ENCODE data around the gene SCRN2. TPM values are rescaled to one million over a fixed set of nuclear protein-coding genes. Genes with fewer than 3 reads are reported as not detected.
A peak's percentile ranks its signal among the peaks of the same experiment; 100 is the strongest.

Gene SCRN2
- 10 to 100 TPM; 48.7 to 82.3 (median 56.0) TPM for polyA plus RNA-seq (ENCODE audit: insufficient read length in 4 of 4)

DNA sequence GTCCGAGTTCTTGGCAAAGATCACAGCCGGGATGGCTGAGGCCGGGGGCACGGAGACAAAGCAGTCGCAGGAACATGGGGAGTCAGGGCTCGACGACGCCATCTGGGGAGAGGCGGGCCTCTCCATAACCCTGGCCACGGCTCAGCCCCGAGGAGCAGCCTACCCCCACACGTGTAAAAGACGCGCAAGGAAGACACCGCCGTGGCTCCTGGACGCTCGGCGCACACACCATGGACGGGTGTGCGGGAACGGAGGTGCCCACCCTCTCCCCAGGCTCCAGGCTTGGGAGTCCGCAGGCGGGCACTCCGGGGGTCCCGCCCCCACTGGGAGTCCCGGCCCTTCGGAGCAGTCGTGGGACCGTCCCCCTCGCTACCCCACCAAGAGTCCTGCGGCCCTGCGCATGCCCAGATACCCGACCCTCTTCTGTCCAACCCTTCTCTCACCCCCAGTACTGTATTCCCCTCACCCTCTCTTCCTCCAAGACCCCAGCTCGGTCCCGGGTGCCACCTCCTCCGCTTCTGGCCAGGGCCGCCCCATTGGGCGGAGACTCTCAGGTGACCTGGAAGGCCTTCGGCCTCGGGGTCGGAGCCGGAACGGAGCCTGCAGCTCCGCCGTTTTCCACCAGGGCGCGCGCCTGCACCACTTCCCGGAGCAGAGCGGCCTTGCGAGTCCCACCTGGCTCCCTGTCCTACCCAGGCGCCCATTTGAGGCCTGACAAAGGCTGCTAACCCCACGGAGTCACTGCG is at the start of gene SCRN2:
Gene SCRN2, minus strand, starts transcription at position 532 of the 746 bp plus-strand sequence. Its CDS starts 430 bp downstream, at position 102.
- DNase-seq (ENCODE audit: low read depth in 4 of 4, low spot score in 2 of 4): peak in 3 of 4 donors; percentile 79 to 85 (median 79)

DNA sequence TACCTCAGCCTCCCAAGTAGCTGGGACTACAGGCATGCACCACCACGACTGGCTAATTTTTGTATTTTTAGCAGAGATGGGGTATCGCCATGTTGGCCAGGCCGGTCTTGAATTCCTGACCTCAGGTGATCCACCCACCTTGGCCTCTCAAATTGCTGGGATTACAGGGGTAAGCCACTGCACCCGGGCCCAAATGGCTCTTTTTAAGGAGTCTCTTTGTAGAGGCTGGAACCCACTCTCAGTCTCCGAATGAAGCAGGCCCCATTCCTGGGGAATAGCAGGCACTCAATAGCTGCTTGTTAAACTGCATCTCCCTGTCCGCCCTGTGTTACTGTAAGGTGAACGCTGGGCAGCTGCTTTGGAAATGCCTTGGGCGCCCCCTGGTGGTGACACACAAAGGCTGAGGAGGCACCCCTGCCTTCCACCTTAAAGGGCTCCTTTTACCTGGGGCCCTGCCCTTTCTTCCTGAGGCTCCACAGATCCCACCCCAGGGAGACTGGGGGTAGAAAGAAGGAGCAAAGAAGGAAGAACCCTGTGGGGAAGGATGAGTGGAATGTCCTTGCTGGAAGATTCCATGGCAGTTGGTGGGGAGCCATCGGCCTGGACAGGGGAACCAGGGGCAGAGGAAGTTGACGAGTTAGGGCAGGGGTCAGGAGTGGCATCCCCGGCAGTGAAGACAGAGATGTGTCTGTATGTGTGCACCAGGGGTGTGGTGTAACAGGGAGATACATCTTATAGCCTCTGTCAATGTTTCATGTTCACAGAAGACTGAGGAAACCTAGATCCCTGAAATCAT is 48.9 kb upstream of the SCRN2 start:
- DNase-seq (ENCODE audit: low read depth in 4 of 4, low spot score in 2 of 4): no peak

DNA sequence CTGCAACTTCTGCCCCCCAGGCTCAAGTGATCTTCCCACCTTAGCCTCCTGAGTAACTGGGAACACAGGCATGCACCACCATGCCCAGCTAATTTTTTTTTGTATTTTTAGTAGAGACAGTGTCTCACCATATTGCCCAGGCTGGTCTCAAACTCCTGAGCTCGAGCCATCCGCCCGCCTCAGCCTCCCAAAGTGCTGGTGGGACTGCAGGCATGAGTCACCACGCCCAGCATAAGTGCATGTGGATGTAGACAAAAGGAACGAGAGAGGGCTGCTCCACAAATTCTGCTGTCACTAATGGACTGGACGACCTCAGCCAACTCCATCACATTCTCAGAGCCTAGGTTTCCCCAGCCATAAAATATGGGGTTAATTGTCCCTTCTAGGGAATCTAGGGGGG is 47.2 kb upstream of the SCRN2 start:
- DNase-seq (ENCODE audit: low read depth in 4 of 4, low spot score in 2 of 4): no peak

DNA sequence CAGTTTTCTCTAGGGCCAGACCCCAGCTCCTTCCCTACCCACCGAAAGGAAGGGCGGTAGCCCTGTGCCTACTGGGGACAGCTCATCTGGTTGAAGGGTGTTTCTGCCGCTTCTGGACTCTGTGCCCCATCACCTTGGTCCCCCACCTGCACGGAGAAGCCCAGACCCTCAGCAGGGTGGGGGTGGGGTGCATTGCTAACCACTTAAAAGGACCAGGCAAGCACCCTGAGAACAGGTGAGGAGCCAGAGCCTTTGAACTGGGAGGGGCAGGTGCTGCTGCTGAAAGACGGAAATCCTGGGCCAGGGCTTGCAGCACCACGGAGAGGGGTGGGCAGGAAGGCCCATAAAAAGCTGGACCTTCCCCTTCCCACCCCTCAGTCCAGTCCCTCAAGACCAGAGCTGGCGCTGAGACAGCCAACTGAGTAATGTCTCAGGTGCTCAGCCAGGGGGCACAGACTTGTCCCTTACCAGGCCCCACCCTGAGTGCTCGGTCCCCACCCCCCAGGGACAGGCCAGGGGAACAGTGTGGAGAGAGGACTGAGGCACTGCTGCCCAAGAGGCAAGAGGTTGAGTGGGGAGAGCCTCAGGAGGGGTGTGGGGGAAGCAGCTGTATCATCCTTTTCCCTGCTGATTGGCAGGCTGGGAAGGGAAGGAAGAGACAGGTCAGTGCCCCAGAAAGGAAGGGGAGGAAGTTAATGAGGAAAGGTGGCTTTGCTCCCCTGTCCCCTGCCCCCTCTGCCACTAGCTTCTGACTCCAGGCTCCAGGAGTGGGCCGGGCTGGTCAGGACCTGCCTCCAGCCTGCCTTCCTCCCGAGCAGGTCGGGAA is 44.0 kb upstream of the SCRN2 start:
- DNase-seq (ENCODE audit: low read depth in 4 of 4, low spot score in 2 of 4): no peak

DNA sequence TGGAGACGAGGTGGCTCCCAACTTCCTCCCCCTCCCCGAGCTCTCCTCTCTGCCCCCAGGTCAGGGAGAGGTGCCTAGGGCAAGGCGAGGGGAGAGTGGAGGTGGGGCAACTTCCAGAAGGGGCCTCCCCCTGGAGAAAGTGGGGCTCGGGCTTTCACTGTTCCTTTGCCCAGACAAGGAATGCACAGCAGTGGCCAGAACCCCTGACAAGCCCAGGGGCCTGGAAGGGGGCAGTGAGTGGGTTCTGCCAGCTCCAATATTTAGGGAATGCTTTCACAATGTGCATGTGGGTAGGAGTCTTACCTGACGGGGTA is 43.3 kb upstream of the SCRN2 start:
- DNase-seq (ENCODE audit: low read depth in 4 of 4, low spot score in 2 of 4): no peak

DNA sequence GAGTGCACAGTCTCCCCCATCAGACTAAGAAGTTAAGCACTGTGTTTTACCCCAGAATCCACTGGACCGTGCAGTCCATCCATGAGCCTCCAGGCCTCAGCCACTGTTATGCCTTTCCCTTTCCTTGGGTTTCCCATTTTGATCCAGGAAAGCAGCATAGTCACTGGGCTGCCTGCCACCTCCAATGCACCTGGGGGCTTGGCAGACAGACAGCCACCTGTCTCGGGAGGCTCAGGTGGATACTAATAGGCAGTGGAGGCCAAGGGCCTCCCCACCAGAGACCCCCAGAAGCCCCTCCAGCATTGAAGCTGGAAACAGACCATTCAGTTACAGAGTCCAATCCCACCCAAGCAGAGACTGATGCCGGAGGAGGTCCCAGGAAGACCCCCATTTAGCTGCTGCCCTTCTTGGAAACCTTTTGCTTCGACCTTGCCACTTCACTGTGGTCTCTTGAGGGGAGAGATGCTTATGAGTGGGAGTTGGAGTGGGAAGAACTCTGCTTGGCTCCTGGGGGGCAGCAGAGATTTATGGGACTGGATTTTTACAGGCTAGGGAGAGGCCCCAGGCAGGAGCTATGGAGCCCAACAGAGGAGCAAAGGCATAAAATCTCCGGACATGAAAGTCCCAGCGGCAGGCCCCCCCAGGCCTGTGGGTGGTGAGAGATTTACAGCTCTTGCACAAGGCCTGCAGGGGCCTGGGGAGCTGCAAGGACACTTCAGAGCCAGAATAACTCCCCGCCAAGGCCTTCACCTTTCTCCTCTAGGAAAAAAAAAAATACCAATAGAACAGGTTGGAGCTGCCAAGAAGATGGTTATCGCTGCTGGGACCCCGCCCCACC is 42.7 kb upstream of the SCRN2 start:
- no peak for DNase-seq (ENCODE audit: low read depth in 4 of 4, low spot score in 2 of 4)

DNA sequence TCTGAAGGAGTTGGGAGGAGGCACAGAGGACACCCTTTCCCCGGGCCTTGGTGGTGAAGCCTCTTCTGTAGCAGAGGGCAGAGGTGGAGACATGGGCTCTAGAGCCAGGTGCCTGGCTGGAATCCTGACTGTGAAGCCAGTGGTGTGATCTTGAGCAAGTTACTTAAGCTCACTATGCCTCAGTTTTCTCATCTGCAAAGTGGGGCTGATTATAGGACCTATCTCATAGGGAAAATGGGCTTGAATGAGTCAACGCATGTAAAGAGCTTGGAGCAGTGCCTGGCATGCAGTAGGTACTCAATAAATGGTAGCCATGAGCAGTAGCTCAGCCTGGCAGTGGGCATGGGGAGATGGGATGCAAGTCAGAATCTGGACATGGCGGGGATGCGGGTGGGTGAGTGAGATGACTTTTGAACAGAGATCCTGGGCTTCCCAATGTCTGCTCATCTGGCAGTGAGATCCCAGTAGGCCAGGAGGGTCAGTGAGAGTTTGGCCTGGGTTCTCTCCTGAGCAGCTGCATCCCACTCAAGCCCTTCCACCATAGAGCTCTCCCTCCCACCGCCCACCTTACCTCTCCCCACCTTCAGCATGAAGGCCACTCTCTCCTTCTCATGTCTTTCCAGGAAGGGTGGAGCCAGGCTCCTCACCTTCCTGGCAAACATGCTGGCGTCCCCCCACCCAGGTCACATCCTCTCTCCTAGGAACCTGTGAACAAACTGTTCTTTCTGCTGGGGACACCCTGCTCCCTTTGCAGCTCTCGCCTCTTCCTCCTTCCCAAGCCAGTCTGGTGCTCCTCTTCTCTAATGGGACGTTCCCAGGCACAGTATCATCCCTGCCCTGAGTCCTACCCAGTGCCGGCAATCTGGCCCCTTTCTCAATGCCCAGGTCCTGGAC is 41.9 kb upstream of the SCRN2 start:
- DNase-seq (ENCODE audit: low read depth in 4 of 4, low spot score in 2 of 4): no peak

DNA sequence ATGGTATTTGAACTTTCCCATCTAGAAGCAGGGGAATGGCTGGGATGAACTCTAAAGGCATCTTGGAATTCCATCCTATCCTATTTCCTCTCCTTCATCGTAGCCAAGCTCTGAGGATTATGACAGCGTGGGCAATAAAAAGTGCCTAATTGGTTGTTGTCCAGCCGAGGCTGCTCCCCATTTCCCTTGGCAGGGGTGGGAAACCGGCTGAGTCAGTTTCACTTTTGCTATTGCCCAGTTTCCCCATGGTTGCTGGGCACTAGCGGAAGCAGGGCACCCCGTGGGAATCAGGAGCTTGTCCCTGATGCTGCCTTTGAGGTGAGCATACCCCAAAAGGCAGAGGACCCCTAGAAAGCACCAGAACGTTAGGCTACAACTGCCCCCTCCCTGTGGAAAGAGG is 41.2 kb upstream of the SCRN2 start:
- no peak for DNase-seq (ENCODE audit: low read depth in 4 of 4, low spot score in 2 of 4)

DNA sequence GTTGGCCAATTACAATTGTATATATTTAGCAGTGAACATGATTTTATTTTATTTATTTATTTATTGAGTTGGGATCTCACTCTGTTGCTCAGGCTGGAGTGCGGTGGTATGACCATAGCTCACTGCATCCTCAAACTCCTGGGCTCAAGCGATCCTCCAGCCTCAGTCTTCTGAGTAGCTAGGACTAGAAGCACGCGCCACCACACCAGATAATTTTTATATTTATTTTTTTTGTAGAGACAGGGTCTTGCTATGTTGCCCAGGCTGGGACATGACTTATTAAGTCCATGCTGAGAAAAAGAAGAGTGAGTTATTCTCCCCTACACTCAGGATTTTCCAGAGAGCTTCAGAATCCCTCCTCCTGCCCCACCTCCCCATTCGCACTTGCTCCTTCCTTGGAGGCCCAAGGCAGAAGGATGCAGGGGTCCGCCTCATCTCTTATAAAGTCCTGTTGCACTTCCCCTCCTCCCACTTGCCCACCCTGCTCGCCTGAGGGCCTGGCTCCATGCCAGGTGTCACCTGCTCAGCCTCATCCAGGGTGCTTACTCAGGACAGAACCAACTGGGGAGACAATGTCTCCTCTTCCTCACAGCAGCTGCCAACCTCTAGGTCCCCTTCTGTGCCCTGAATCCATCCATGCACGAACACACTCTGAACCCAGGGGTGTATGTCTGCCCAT is 38.8 kb upstream of the SCRN2 start:
- no peak for DNase-seq (ENCODE audit: low read depth in 4 of 4, low spot score in 2 of 4)

DNA sequence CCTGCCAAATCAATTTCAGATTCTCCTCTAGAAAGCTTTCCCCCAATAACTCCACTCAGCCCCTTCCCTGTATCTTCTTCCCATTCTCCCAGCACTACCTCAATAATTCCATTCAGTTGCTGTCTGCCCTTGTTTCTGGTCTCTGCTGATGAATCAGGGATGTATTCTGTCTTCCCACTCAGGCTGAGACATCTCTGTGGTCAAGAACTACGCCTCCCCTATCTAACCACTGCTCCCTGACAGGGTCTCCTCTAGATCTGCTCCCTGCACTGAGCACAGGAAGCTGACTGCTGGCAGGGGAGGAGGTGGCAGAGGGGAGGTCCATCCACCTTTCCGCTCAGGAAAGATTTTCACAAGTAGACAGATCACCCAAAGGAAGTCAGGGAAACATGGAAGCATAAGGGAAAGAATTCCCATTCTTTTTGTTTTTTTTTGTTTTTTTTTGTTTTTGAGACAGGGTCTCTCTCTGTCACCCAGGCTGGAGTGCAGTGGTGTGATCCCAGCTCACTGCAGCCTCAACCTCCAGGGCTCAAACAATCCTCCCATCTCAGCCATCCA is 38.0 kb upstream of the SCRN2 start:
- no peak for DNase-seq (ENCODE audit: low read depth in 4 of 4, low spot score in 2 of 4)

DNA sequence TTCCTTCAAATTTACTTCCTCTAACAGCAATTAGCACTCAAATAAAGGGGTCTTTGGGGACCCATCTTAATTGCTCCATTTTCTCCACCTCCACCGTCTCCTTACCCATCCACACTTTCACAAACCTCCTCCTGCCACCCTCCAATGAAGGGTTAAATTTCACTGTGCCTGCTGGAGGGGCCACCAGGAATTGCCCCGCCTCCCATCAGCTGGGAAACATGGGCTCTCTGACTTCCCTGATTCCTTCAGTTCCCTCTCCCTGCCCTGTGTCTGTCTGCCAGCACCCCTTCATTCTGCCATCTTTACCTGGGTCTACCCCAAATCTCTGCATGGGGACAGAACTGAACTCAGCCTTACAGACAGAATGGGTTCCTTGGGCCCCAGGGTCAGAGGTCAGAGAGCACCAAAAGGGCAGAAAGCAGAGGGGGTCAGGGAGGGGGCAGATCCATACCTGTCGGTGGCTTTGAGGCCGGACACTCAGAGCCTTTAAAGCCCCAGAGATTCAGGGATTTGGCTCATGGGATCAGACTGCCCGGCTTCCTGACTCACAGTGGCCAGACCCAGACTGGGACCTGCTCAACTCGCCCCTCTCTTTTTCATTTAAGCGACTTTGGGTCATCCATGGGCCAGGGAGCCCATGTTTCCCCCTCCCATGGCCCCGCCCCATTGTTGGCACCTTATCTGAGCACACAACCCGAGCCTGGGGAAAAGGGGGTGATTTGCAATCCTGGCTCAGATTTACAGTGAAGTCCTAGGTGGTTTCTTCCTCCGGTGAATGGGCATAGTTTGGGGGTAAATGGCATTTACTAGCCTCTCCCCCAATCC is 37.3 kb upstream of the SCRN2 start:
- DNase-seq (ENCODE audit: low read depth in 4 of 4, low spot score in 2 of 4): no peak

DNA sequence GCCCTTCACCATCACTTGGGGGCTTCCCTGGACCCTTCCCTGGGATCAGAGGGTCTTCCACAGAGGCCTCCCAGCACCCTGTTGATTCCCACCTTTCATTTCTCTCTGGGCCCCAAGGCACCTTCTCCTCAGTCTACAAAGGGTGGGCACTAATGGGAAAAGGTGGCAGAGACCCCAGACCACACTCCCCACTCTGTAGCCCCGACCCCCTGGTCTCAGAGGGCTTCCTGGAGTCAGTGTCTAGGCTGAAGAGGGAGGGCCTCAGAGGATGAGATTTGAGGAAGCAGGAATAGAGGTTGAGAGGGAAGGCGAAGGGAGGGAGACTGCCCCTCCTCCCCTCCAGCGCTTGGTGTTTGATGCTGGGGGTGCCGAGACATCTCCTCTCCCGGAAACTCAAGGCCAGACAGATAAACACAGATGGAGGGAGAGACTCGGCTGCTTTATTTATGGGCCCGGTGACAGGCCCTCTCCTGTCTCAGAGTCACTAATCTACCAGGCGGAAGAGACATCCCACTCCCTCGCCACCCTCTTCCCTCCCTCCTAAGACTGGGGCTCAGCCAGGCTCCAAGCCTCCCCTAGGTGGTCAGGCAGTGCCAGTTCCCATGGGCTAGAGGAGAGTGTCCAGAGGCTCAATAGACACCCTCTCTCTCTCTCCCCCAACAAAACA is 36.4 kb upstream of the SCRN2 start:
- DNase-seq (ENCODE audit: low read depth in 4 of 4, low spot score in 2 of 4): peak in 1 of 4 donors; percentile 65

DNA sequence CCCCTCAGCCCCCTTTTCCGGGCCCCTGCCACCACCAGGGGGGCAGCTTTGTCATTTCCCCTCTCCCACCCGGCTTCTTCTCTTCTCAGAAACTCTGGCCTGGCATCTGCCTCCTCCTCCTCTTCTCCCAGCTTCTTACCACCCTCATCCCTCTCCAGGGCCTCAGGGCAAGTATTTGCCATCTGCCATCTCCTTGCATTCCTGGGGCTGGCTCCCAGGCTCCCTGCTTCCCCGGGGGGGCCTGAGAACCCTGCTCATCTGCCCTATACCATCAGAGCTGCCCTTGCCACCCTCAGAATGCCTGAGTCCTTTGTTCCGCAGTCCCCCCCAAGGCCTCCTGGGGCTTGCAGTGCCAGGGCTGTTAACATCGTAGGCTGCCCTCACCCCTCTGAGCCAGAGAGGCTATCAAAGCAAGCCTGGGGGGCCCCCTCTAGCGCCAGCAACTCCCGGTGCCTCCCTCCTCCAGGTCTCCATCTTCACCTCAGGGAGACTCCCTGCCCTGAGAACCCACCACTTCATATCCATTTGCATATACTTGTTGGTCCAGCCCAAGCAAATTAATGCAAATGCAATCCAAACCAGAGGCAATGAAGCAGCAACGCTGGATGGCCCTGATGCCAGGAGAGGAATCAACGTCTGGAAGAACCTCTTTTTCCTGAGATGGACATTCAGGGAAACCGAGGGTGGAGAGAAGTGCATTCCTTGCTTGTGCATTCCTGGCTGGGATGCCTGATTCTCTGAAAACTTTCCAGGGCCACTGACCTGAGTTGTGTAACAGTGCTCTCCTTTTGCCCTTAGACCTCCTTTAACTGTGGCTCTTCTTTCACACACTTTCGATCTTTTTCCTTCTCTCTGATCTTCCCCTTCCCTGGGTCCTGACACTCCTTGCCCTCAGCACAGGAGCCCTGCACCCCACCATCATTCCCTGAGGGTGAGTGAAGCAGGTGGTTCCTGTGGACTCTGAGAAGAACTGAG is 34.2 kb upstream of the SCRN2 start:
- no peak for DNase-seq (ENCODE audit: low read depth in 4 of 4, low spot score in 2 of 4)

DNA sequence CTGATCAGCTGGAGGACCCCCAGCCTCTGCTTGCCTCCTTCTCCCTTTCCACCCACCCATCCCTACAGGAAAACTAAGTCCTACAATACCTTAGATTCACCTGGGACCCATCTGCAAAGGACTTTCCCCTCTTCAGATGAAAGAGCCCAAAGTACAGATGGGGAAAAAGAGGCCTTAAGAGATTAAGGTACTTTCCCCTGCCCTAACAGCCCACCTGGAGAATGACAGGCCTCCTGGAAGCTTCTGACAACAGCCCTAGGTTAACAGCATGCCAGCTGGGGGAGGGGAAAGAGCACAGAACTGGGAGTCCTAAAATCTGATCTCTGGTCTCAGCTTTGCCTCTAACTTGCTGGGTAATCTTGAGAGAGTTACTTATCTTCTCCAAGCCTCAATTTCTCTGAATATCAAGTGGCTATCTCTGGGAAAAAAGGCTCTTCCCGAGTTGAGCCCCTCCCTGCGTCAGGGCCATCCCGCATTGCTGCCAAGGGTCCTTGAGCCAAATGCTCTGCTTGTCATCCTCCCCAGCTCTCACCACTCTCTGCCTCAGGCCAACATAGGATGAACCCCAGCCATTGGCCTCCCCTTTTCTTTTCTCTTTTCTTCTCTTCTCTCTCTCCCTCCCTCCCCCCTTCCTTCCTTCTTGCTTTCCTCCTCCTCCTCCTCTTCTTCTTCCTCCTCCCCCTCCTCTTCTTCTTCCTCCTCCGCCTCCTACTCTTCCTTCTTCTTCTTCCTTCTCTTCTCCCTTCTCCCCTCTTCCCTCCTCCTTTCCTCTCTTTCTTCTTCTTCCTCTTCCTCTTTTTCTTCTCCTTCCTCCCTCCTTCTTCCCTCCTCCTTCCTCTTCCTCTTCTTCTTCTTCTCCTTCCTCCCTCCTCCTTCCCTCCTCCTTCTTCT is 32.4 kb upstream of the SCRN2 start:
- no peak for DNase-seq (ENCODE audit: low read depth in 4 of 4, low spot score in 2 of 4)

DNA sequence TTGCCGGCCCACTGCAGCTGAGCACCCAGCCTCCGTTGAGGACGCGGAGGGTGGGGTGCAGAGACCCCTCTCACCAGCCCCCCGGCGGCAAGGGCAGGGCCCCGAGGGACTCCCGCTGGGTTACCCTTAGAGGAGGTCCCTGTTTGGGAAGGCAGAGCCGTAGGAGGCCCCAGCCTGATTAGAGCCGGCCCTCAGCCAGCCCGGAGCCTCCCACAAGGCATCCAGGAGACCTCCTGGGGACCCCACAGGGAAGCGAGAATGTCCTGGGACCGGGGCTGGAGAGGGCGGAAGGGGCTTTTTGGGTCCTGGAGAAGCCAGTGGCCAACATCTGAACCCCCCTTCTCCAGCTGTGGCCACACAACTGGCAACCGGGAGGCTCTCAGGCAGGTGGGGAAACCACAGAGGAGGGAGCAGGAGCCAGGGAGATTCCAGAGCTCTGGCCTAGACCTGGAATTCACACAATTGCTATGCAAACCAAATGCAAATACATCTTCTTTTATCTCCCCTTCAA is 31.6 kb upstream of the SCRN2 start:
- no peak for DNase-seq (ENCODE audit: low read depth in 4 of 4, low spot score in 2 of 4)

Data from left renal cortex interstitium (tissue), 4 donors.